Measurements from ENCODE around the gene ZNF540.
"Not testable (repeated sequence)": the region's sequence is repeated elsewhere in the genome, so short reads cannot be mapped to it uniquely, and the experiment has no call there.

The ZNF540 gene

GRCh38 chr19:37594304-37594981 lies at the start of gene ZNF540, which contains the start of gene ZNF571:
TSS of gene ZNF540 (plus strand) at chr19:37594876. CDS start at chr19:37598448, 3,572 bp downstream.
TSS of gene ZNF571 (minus strand) at chr19:37594792. CDS start at chr19:37586676, 8,116 bp downstream.
- DNase-seq, result peak; percentile 95

DNA sequence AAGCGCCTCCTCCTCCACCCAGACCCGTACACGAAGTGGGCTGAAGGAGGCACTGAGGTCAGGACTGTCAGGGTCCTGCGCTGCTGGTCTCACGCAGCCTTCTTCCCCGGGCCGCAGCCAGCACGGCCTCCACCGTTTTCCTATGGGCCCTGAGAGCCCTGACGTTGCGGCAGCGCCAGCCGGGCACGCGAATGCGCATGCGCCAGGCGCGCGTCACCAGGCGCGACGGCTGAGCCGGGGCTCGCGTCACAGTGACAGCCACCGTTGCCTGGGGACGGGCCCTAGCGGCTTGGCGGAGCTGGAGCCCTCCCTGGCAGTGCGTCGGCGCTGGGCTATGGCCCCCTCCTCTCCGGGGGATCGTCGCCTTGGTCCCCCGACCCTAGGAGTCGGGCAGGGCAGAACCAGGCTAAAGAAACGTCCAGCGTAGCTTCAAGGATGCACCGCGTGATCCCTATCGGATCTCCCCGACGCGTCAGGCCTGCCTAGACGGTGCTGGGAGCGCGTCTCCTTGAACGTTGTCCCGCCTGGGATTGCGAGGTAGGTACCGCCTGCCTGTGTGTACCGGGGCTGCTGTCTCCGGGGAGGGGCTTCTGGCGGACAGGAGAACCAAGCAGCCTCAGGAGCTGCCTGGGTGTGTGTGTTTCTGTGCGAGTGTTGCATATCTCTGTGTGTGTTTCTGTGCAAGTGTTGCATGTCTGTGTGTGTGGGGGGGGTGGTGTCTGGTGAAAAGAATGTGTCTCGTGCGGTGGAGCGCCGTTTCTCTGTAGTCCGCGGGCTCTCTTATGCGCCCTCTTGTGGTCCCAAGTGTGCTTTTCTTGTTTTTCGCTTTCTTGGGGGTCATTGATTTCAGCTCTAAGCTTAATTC lies 43.3 kb upstream of the ZNF540 start:
- DNase-seq, result no peak

GRCh38 chr19:37563518-37563917 lies 31.2 kb upstream of the ZNF540 start:
- no peak for DNase-seq

DNA sequence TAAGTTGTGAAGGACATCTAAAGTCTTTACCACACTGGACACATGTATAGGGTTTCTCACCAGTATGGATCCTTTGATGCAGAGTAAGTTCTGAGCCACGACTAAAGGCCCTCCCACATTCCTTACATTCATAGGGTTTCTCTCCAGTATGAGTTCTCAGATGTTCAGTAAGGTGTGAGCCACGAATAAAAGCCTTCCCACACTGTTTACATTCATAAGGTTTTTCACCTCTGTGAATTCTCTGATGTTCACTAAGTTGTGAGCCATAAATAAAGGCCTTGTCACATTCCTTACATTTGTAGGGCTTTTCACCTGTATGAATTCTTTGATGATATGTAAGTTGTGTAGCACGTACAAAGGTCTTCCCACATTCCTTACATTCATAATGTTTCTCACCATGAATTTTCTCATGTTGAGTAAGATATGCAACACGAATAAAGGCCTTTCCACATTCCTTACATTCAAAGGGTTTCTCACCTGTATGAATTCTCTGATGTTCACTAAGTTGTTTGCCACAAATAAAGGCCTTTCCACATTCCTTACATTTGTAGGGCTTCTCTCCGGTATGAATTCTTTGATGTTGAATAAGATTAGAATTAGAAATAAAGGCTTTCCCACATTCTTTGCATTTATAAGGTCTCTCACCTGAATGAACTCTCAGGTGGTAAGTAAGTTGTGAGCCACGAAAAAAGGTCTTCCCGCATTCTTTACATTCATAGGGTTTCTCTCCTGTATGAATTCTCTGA lies 29.9 kb upstream of the ZNF540 start:
- no peak for DNase-seq

- no peak for DNase-seq
These were observed 29.4 kb upstream of the ZNF540 start for GRCh38 chr19:37565370-37565669.

DNA sequence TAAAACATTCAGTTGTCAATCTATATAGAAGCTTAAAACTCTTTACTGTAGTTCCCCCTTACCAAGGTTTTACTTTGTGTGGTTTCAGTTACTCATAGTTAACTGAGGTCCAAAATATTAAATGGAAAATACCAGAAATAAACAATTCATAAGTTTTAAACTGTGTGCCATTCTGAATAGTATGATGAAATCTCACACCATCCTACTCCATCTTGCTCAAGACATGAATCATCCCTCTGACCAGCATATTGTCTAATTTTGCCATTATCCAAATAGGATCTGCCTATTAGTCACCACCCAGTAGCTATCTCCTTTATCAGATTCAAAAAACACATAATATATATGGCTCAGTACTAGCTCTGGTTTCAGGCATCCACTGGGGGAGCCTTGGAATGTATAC lies 22.5 kb upstream of the ZNF540 start:
- no peak for DNase-seq

- no peak for DNase-seq
These were observed 11.3 kb upstream of the ZNF540 start for GRCh38 chr19:37583340-37583739.

- no peak for DNase-seq
These were observed 726 bp upstream of the ZNF540 start for GRCh38 chr19:37593996-37594303.

DNA sequence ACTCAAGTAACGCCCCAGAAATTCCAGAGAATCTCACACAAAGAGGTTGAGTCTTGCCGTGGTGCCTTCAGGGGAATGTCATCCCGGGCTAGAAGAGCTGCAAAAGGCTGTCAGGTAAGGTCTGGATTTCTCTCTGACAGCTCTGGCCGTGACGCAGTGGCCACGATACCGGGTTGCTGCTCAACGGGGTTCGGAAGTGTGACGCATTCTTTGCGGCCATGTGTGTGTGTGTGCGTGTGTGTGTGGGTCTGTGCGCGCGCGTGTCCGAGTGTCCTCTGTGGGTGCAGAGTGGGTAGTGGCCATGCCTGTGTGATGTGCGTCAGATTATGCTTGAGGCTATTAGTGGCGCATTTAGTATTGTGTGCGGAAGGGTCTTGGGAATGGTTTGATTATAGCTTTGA lies 306 bp downstream of the ZNF540 start:
- no peak for DNase-seq

GRCh38 chr19:37635076-37636056 lies 40.7 kb downstream of the ZNF540 start:
- DNase-seq, result no peak

- DNase-seq, result no peak
These were observed 59.4 kb downstream of the ZNF540 start for GRCh38 chr19:37654118-37654517.

GRCh38 chr19:37654629-37655300 lies 60.1 kb downstream of the ZNF540 start:
- DNase-seq, result peak; percentile 63

DNA sequence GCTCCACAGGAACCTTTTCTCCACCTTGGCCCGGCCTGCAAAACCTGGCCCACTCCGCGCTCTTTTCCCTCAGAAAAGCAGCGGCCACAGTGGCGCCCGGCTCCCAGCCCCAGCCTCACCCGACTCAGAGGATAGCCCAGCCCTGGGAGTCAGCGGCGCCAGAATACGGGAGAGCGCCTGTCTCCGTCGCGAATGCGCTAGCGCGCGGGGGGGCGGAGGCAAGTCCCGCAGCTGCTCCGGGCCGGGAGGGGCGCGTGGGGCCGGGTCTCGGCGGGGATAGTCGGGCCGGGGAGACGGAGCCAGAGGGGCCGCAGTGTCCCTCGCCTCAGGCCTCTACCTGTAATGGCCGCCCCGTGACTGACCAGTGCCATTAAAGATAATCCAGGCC lies 60.6 kb downstream of the ZNF540 start, which contains the start of gene ZFP30:
Gene ZFP30 (minus strand): TSS at position 165 of the 388 bp plus-strand sequence. CDS start 7,643 bp downstream, outside the sequence.
- peak; percentile 69 for DNase-seq

GRCh38 chr19:37655689-37656371 lies 61.2 kb downstream of the ZNF540 start:
- DNase-seq, result peak; percentile 74

DNA sequence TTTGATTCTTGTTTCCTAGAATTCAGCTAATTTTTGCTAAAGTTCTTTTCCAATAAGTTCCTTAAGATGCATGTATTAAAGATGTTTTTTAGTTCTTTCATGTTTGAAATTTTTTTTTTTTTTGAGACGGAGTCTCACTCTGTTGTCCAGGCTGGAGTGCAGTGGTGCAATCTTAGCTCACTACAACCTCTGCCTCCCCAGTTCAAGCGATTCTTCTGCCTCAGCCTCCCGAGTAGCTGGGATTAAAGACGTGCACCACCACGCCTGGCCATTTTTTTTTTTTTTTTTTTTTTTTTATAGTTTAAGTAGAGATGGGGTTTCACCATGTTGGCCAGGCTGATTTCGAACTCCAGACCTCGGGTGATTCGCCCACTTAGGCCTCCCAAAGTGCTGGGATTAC lies 62.5 kb downstream of the ZNF540 start:
- DNase-seq, result not testable (repeated sequence)
